BLaER1 treated with 17β-estradiol and CSF1 and Interleukin-3, amounts not matched to agents 10 nM and 100 nM (cell line): Measurements from ENCODE around the gene CDHR1.
"Not testable (repeated sequence)": the region's sequence is repeated elsewhere in the genome, so short reads cannot be mapped to it uniquely, and the experiment has no call there.

Experiments used
- H3K27ac ChIP-seq, 11 experiments: shearing (Covaris generic); formaldehyde crosslinking; 2 replicates each; pipeline ENCODE4 v1.8.1; 2022
- H3K27me3 ChIP-seq, 11 experiments: shearing (Covaris generic); formaldehyde crosslinking; 2 replicates each; pipeline ENCODE4 v1.8.1; 2022
- H3K36me3 ChIP-seq, 11 experiments: shearing (Covaris generic); formaldehyde crosslinking; 2 replicates each; pipeline ENCODE4 v1.8.1; 2022
- H3K4me1 ChIP-seq, 10 experiments: shearing (Covaris generic); formaldehyde crosslinking; 2 replicates each; pipeline ENCODE4 v1.8.1; 2022
- H3K4me2 ChIP-seq, 11 experiments: shearing (Covaris generic); formaldehyde crosslinking; 2 replicates each; pipeline ENCODE4 v1.8.1; 2022
- H3K4me3 ChIP-seq, 10 experiments: shearing (Covaris generic); formaldehyde crosslinking; 2 replicates each; pipeline ENCODE4 v1.8.1; 2022
- H3K9ac ChIP-seq, 11 experiments: shearing (Covaris generic); formaldehyde crosslinking; 2 replicates each; pipeline ENCODE4 v1.8.1; 2022
- H3K9me3 ChIP-seq, 11 experiments: shearing (Covaris generic); formaldehyde crosslinking; replicated peaks in 1 of 11; 2 replicates each; pipeline ENCODE4 v1.8.1; 2022
- H4K20me1 ChIP-seq, 11 experiments: shearing (Covaris generic); formaldehyde crosslinking; 2 replicates each; pipeline ENCODE4 v1.8.1; 2022
- Cebpa-rat ChIP-seq, 11 experiments: shearing (Covaris generic); IDR thresholded peaks; 2 replicates each; pipeline ENCODE4 v1.8.1; 2022

Gene CDHR1

DNA sequence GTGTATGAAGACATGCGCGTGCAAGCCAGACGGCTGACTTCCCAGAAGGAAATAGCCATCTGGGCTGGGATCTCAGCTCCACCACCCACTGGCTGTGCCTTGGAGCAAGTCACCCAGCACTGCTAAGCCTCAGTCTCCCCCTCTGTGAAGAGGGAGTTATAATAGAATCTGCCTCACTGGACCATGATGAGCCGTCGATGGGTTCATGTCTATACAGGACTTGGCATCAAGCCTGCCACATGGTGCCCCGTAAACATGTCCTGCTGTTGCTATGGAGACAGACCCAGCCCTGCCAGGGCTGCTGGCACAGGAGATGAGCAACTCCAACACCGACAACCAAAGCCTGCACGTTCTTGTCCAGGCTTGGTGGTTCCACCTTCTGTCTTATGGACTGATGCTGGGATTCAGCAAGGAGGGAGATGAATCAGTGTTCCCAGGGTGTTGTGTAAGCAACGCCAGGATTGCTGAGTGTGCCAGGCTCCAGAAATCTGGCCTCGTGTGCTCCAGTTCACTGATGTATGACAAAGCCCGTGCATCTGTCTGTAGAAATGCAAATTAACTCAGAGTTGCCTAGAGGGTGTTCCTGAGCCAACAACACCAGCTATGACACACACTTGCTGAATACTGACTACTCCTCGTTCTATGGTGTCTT is 15.2 kb upstream of the CDHR1 start:
- TF ChIP-seq Cebpa-rat (IDR thresholded peaks at IDR 0.05) = no peak; a peak in 1 of 22 replicates
- H3K4me2 ChIP-seq = peak overlapping the region; percentile 3 to 73 (median 46); a peak in 17 of 22 replicates

DNA sequence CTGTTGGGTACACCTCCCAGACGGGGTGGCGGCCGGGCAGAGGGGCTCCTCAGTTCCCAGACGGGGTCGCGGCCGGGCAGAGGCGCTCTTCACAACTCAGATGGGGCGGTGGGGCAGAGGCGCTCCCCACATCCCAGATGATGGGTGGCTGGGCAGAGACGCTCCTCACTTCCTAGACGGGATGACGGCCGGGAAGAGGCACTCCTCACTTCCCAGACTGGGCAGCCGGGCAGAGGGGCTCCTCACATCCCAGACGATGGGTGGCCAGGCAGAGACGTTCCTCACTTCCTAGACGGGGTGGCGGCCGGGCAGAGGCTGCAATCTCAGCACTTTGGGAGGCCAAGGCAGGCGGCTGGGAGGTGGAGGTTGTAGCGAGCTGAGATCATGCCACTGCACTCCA is 14.0 kb upstream of the CDHR1 start:
- Histone ChIP-seq H3K4me1 (peaks cover 23 to 30% (median 27%) of the 10 kb centered on the region in 10 experiments), H3K9me3 (peaks cover 8 to 24% (median 17%) of the 10 kb centered on the region in 11 experiments; a peak in 18 of 22 replicates)
- not testable (repeated sequence) for H3K4me3 ChIP-seq, H4K20me1 ChIP-seq, H3K4me2 ChIP-seq, H3K27ac ChIP-seq, H3K9ac ChIP-seq, H3K36me3 ChIP-seq, H3K27me3 ChIP-seq

More for the DNA sequence above, 15.2 kb upstream of the CDHR1 start:
- Histone ChIP-seq H4K20me1 (no peaks in the 10 kb centered on the region), H3K4me1 (peaks cover 23 to 30% (median 27%) of the 10 kb centered on the region in 10 experiments), H3K27me3 (no peaks in the 10 kb centered on the region), H3K4me3 (no peak overlapping the region), H3K36me3 (no peaks in the 10 kb centered on the region), H3K27ac (peak overlapping the region in 9 of 11 experiments; percentile 2 to 46 (median 18); a peak in 8 of 22 replicates), H3K9ac (no peak overlapping the region; a peak in 1 of 22 replicates), H3K9me3 (peaks cover 8 to 24% (median 17%) of the 10 kb centered on the region in 11 experiments; a peak in 18 of 22 replicates)

DNA sequence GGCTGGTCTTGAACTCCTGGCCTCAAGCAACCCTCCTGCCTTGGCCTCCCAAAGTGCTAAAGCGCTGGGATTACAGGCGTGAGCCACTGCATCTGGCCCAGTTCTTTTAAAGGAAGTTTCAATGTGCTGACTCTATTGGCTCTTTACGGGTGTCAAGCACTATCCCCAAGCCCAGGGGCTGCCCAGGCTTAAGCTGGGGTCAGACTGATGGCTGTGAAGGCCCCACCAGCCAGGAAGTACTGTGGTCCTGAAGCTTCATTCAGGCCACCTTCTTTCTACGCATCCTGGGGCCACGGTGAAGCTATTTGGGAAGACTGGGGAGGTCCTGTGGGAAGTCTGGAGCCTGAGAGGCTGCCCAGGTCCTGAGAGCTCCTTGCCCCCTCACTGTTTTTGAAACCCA is 12.7 kb upstream of the CDHR1 start:
- no peak overlapping the region for H3K27ac ChIP-seq
- no peaks in the 10 kb centered on the region for H3K36me3 ChIP-seq
- H3K4me1 ChIP-seq = peaks cover 23 to 30% (median 27%) of the 10 kb centered on the region in 10 experiments
- no peaks in the 10 kb centered on the region for H3K27me3 ChIP-seq
- no peak overlapping the region for H3K4me2 ChIP-seq
- no peak overlapping the region for H3K4me3 ChIP-seq
- no peak overlapping the region for H3K9ac ChIP-seq
- no peaks in the 10 kb centered on the region for H4K20me1 ChIP-seq
- no peak for TF ChIP-seq Cebpa-rat (IDR thresholded peaks at IDR 0.05)
- H3K9me3 ChIP-seq = peaks cover 8 to 24% (median 17%) of the 10 kb centered on the region in 11 experiments; a peak in 18 of 22 replicates

DNA sequence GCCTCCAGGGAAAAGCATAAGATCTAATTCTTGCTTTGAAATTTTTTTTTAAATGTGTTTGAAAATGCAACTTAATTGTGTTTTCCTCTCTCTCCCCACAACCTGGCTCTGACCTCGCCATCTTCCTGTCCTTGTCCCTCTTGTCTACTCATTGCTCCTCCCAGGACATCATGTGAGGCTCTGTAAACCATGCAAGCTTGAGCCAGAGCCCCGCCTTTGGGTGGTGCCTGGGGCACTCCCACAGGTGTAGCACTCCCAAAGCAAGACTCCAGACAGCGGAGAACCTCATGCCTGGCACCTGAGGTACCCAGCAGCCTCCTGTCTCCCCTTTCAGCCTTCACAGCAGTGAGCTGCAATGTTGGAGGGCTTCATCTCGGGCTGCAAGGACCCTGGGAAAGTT is 9.8 kb upstream of the CDHR1 start:
- Histone ChIP-seq H3K4me2 (0 out of 22 replicates have a peak overlapping the region, but pooled peaks of 1 of the 11 experiments have one; percentile 2), H3K27ac (no peak overlapping the region)

DNA sequence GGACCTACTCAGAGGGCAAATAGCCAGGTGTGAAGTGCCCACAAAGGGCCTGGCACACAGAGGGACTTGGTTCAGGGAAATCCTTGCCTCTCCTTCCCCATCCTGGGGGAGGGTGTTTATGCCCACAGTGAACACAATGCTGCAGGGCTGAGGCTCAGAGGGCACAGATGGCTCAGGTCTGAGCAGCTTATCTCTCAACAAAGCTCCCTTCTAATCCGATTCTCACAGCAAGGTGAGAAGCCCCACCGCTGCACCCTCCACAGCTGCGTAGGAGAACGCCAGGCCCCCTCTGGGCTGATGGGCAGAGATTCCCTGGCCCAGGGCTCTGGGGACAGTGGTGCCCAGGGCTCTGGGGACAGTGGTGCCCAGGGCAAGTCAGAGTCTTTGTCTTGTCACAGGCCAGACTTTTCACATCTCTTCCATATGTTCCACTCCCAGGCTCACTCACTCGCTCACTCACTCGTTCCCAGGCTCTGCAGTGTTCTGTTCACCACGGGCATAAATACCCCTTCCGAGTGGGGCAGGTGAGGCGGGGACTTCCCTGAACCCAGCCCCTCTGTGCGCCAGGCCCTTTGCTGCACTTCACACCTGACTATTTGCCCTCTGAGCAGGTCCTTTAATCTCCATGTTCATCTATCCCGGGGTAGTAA is 8.7 kb upstream of the CDHR1 start:
- no peaks in the 10 kb centered on the region for H3K27me3 ChIP-seq
- peaks cover 8 to 19% (median 13%) of the 10 kb centered on the region in 11 experiments; a peak in 18 of 22 replicates for H3K9me3 ChIP-seq
- H3K27ac ChIP-seq = no peak overlapping the region
- no peak overlapping the region for H3K9ac ChIP-seq
- no peaks in the 10 kb centered on the region for H3K36me3 ChIP-seq
- 0 out of 20 replicates have a peak, but pooled peaks cover 0 to 3% (median 0%) of the 10 kb centered on the region in 10 experiments for H3K4me1 ChIP-seq
- no peak for TF ChIP-seq Cebpa-rat (IDR thresholded peaks at IDR 0.05)
- H3K4me2 ChIP-seq = no peak overlapping the region
- H4K20me1 ChIP-seq = no peaks in the 10 kb centered on the region
- H3K4me3 ChIP-seq = no peak overlapping the region

More for the DNA sequence above, 9.8 kb upstream of the CDHR1 start:
- peaks cover 8 to 24% (median 17%) of the 10 kb centered on the region in 11 experiments; a peak in 18 of 22 replicates for H3K9me3 ChIP-seq
- H3K9ac ChIP-seq = no peak overlapping the region
- TF ChIP-seq Cebpa-rat (IDR thresholded peaks at IDR 0.05) = no peak
- no peaks in the 10 kb centered on the region for H3K27me3 ChIP-seq
- no peaks in the 10 kb centered on the region for H4K20me1 ChIP-seq
- no peak overlapping the region for H3K4me3 ChIP-seq
- H3K4me1 ChIP-seq = peaks cover 1 to 5% (median 2%) of the 10 kb centered on the region in 10 experiments; a peak in 18 of 20 replicates
- H3K36me3 ChIP-seq = no peaks in the 10 kb centered on the region

DNA sequence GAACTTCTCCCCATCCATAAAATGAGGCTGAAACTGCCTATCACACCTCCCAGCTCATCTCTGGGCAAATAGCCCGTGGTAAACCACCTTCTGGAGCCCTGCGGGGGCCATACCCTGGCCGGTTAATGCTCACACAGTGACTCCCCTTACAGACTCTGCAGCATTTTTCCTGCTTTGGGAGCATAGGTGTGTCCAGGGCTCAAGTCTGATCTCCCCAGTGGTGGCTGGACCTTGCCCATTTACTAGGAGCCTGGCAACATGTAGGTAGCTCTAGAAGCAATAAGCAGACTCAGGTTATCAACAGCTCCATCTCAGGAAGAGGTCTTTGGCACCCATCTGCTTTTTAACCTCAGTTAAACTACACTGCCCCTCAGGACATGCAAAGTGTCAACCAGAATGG is 5.5 kb upstream of the CDHR1 start:
- Histone ChIP-seq H3K36me3 (no peaks in the 10 kb centered on the region), H4K20me1 (no peaks in the 10 kb centered on the region), H3K27ac (no peak overlapping the region), H3K4me3 (no peak overlapping the region), H3K4me1 (0 out of 20 replicates have a peak, but pooled peaks cover 0 to 3% (median 0%) of the 10 kb centered on the region in 10 experiments), H3K9me3 (no peaks in the 10 kb centered on the region), H3K27me3 (peaks cover 11 to 20% (median 13%) of the 10 kb centered on the region in 11 experiments), H3K9ac (no peak overlapping the region), H3K4me2 (no peak overlapping the region)
- TF ChIP-seq Cebpa-rat (IDR thresholded peaks at IDR 0.05) = no peak

DNA sequence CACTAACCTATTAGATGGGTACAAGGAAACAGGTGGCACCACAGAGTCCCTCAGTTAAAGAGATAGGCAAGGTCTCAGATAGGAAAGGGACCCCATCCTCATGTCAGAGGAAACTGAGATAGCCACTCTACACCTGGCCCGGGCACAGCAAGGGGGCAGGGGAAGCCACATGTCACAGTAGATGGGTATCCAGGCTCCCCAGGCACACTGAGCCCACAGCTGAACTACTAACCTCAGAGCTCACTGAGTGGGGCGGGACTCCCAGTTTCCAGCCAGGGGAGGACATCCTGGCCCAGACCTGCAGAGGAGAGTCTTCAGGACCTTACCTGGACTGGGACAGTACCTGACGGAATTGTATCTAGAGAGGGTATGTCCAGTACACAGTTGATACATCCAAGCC is 3.7 kb upstream of the CDHR1 start:
- Histone ChIP-seq H3K36me3 (no peaks in the 10 kb centered on the region), H3K27me3 (peaks cover 29 to 38% (median 31%) of the 10 kb centered on the region in 11 experiments), H3K4me1 (peaks cover 0 to 3% (median 0%) of the 10 kb centered on the region in 10 experiments; a peak in 1 of 20 replicates), H3K27ac (no peak overlapping the region), H3K9ac (no peak overlapping the region), H3K4me2 (no peak overlapping the region), H3K4me3 (no peak overlapping the region), H4K20me1 (peaks cover 0 to 8% (median 0%) of the 10 kb centered on the region in 11 experiments; a peak in 2 of 22 replicates), H3K9me3 (peaks cover 0 to 5% (median 0%) of the 10 kb centered on the region in 11 experiments; a peak in 1 of 22 replicates)
- TF ChIP-seq Cebpa-rat (IDR thresholded peaks at IDR 0.05) = no peak

DNA sequence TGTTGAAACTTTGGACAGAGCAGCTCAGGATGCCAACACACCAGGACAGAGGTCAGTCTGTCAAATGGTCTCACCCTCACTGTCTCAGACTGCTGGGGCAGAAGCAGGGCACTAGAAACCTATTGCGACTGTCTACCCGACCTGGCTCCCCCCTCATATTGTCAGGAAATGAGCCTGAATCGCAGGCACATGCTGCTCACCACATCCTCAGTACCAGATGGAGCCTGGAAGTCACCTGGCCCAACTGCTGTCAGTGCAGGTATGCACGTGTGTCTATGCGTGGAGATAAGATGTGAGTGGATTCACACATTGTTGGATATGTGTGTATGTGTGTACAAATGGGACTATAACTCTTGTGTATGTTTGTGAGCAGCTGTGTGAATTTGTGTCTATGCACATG is 3.2 kb upstream of the CDHR1 start:
- Histone ChIP-seq H4K20me1 (peaks cover 0 to 8% (median 0%) of the 10 kb centered on the region in 11 experiments; a peak in 2 of 22 replicates), H3K4me2 (no peak overlapping the region), H3K27me3 (peaks cover 34 to 43% (median 36%) of the 10 kb centered on the region in 11 experiments), H3K9me3 (peaks cover 0 to 5% (median 0%) of the 10 kb centered on the region in 11 experiments; a peak in 1 of 22 replicates), H3K27ac (no peak overlapping the region), H3K36me3 (no peaks in the 10 kb centered on the region), H3K4me3 (no peak overlapping the region), H3K9ac (no peak overlapping the region), H3K4me1 (peaks cover 0 to 3% (median 0%) of the 10 kb centered on the region in 10 experiments; a peak in 1 of 20 replicates)
- TF ChIP-seq Cebpa-rat (IDR thresholded peaks at IDR 0.05) = no peak

DNA sequence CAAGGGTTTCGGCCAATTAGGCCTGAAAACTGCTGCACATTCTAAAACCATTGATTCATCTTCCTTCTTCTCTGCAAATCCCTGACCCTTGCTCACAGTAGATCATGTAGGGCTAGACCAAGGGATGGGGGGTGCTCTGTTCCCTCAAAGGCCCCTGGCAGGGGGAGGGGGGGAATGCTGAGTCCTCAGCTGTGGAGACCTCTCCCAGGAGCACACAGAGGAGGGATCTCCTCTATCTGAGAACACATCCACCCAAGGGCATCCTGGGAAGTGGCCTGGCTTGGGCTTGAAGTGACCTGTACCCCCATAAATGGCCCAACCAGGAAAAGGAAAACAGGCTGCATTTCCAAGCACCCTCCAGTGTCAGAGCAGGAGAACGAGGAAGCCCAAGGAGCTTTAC is 1.0 kb upstream of the CDHR1 start:
- Histone ChIP-seq H3K27me3 (peaks cover 36 to 51% (median 45%) of the 10 kb centered on the region in 11 experiments), H3K4me1 (no peaks in the 10 kb centered on the region; a peak in 1 of 20 replicates), H3K27ac (no peak overlapping the region), H3K36me3 (no peaks in the 10 kb centered on the region), H3K9me3 (peaks cover 0 to 5% (median 0%) of the 10 kb centered on the region in 11 experiments; a peak in 1 of 22 replicates), H3K4me3 (no peak overlapping the region), H3K9ac (no peak overlapping the region), H4K20me1 (peaks cover 0 to 8% (median 0%) of the 10 kb centered on the region in 11 experiments; a peak in 2 of 22 replicates), H3K4me2 (no peak overlapping the region)
- TF ChIP-seq Cebpa-rat (IDR thresholded peaks at IDR 0.05) = no peak
